ENCODE data around the gene TMEM131. TPM values are rescaled to one million over a fixed set of nuclear protein-coding genes. Genes with fewer than 3 reads are reported as not detected.
"Not testable (repeated sequence)": the region's sequence is repeated elsewhere in the genome, so short reads cannot be mapped to it uniquely, and the experiment has no call there.

Gene TMEM131
- total RNA-seq, 2 donors from 2014 or later, result 29.0 to 31.7 TPM

DNA sequence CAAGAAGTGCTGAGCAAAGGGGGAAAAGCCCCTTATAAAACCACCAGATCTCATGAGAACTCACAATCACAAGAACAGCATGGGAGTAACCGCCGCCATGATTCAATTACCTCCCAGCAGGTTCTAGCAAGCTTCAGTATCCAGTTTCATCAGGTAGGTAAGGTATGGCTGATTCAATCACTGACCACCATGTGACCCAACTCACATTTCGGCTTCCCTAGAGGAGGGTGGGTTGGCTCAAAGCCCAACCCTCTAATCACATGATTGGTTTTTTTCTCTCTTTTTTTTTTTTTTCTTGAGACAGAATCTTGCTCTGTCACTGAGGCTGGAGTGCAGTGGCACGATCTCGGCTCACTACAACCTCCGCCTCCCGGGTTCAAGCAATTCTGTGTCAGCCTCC, 78.1 kb downstream of the TMEM131 start:
- H3K9me3 Mint-ChIP-seq; DNase-seq (ENCODE audit: low spot score in 2 of 2); H3K27ac Mint-ChIP-seq; ATAC-seq: not testable (repeated sequence)
- H3K36me3 Mint-ChIP-seq, result peaks cover 37 to 40% of the 10 kb centered on the region in 2 donors

DNA sequence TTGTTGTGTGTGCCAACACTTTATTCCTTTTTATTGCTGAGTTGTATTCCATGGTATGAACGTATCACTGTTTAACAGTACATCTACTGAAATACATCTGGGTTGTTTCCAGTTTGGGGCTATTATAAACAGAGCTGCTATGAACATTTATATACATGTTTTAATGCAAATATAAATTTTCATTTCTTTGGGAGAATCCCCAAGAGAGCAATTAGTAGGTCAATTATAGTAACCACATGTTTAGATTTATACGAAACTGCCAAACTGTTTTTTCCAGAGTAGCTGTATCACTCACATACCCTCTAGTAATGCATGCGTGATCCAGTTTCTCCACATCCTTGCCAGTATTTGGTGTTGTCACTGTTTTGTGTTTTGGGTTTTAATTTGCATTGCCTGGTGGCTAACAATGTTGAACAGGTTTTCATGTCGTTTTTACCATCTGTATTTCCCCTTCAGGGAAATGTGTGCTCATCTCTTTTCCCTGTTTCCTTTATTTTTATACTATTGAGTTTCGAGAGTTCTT, 81.0 kb downstream of the TMEM131 start:
- Mint-ChIP-seq H3K27ac (no peak overlapping the region), H3K36me3 (peaks cover 11 to 20% of the 10 kb centered on the region in 2 donors), H3K9me3 (peaks cover 0 to 3% of the 10 kb centered on the region in 2 donors)
- no peak for ATAC-seq
- no peak for DNase-seq (ENCODE audit: low spot score in 2 of 2)

DNA sequence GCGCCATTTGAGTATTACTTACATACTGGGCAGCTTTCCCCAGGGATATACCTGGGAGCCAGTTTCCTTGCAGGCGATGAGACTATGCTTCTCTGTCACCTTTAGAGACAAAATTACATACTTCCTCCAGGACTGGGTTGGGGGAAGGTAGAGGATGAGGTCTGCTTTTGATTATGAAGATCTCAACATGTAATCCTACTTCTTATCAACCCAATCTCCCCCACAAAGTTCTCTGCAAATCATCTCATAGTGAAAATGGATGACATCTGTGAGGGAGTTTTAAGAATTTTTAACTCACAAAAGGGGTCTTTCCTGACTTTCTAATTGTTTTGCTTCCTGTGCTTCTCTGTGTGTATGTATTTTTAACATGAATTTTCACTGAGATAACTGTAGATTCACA, 81.9 kb downstream of the TMEM131 start:
- ATAC-seq (no peak), DNase-seq (ENCODE audit: low spot score in 2 of 2) (no peak)
- H3K9me3 Mint-ChIP-seq, result peaks cover 0 to 3% of the 10 kb centered on the region in 2 donors
- peaks cover 7 to 15% of the 10 kb centered on the region in 2 donors for H3K36me3 Mint-ChIP-seq
- no peak overlapping the region for H3K27ac Mint-ChIP-seq

DNA sequence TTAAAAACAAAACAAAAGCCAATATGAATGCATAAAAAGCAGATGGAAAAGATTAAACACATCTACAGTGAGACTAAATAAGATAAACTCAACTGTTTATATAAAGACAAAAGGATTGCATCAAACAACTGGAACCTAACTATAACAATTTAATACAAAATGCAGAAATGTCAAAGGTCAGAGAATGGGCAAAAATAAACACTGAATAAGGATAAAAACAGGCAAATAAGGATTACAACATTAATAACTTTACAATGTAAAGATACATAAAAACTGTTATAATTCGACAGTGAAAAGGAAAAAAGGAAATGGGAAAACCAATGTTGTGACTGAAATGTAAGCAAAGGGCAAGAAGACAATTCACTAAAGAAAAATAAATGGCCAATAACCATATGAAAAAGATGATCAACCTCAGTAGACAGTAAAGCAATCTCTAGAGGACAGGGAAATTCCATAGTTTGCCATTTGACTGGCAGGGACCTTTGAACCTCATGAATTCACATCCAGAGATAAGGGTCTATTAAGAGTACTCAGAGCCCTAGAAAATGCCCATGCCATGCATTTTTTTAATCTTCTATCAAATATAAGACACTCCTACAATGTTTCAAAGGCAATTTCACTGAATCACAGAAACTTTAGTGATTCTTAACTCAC, 83.7 kb downstream of the TMEM131 start:
- Mint-ChIP-seq H3K9me3 (no peaks in the 10 kb centered on the region), H3K27ac (no peak overlapping the region), H3K36me3 (peaks cover 5 to 7% of the 10 kb centered on the region in 2 donors)
- DNase-seq (ENCODE audit: low spot score in 2 of 2), result no peak
- peak in 1 of 2 donors; percentile 36 for ATAC-seq

DNA sequence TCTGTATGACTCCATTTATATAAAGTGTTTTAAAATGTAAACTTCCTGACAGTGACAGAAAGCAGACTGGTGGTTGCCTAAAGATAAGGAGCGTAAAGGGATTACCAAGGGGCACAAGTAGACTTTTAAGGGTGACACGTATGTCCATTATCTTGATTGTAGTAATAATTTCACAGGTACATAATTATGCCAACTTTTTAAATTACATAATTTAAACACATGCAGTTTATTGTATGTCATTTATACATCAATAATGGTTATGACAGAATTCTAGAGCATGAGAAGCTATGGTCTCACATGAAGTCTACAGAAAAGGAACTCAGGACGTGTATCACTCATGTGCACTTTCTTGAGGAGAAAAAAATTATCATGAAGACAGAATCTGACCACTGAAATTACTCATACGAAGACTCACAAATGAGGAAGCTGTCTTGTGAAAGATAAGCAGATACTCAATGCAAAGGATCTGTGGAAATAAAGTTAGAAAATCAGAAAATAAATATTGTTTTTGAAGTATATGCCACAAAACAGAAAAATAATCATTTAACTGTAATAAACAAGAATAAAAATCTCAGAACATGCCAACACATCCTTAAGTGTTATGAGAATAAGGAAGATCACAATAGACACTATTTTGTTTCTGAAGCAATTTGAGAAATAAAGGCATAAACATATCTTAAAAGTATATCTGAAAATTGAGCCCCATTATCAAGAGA, 84.4 kb downstream of the TMEM131 start:
- ATAC-seq (peak in 1 of 2 donors; percentile 74), DNase-seq (ENCODE audit: low spot score in 2 of 2) (no peak)

DNA sequence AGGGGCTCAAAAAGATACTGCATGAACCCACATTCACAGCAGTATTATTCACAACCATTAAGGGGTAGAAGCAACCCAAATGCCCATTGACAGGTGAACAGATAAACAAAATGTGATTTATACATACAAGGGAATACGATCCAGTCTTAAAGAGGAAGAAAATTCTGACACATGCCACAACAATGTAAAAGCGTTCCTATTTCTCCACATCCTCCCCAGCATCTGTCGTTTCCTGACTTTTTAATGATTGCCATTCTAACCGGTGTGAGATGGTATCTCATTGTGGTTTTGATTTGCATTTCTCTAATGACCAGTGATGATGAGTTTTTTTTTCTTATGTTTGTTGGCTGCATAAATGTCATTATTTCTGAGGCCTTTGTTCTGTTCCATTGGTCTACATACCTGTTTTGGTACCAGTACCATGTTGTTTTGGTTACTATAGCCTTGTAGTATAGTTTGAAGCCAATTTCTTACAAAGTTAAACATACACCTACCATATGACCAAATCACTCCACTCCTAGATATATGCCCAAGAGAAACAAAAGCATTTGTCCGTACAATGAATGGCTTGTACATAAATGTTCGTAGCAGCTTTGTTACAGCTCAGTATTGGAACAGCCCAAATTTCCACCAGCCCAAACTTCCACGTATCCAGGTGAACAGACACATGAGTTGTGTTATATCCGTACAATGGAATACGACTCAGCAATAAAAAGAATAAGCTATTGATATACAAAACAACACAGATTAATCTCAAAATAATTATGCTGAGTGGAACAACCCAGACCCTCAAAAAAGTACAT, 85.1 kb downstream of the TMEM131 start:
- DNase-seq (ENCODE audit: low spot score in 2 of 2) (no peak), ATAC-seq (no peak)
- H3K9me3 Mint-ChIP-seq, result no peaks in the 10 kb centered on the region
- H3K36me3 Mint-ChIP-seq, result peaks cover 14 to 16% of the 10 kb centered on the region in 2 donors
- no peak overlapping the region for H3K27ac Mint-ChIP-seq

More for the DNA sequence above, 84.4 kb downstream of the TMEM131 start:
- Mint-ChIP-seq H3K36me3 (peaks cover 12 to 14% of the 10 kb centered on the region in 2 donors), H3K27ac (no peak overlapping the region), H3K9me3 (no peaks in the 10 kb centered on the region)

DNA sequence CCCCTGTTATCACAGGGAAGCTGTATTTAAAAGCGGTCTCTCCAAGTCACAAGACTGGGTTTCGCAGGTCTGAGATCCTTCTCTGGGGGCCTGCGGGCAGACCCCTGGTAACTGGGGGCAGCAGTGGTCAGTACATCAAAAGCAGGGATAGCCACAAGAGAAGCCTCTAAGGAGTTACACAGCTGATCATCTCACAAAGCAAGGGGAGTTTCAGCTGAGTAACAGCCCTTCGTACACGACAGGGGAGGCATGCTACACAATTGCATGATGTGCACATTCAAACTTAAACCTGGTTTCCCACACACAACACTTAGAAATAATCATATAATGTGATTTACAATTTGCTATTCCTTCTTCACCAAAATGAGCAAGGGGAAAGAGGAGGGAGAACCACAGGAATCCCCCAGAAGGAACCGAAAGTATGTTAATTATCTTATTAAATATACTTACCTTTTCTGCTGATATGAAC, 87.5 kb downstream of the TMEM131 start:
- no peaks in the 10 kb centered on the region for H3K9me3 Mint-ChIP-seq

DNA sequence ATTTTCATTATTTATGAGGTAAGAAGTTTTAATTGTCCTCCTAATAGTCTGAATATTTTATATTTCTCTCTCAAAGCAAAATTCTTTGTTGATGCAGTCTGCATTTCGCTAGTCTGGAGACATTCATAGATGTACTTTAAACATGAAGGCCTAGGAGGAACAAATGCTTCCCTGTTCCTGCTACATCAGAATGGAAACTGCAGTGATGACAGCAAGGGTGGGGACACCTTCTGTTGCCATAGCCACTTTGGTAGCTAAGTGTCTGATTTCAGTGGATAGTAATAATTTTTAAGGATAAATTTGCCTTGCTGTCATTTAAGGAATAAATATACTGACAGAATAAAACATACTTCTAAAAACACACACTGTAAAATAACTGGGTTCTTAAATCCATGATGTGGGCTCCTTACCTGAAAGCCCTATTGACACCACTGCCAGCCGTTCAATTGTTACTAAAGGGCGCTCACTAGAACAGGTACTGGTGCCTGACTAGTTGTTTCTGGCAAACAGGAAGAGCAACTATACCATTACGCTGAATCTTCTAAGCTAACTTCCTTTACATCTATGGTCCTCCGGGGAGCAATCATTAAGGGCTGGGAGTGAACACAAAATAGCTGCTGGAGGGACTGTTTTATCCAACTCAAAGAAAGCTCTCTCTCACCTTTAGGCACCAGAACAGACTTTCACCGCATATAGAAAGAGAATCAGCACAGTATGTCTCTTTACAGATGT, 88.2 kb downstream of the TMEM131 start:
- no peak overlapping the region for H3K27ac Mint-ChIP-seq
- DNase-seq (ENCODE audit: low spot score in 2 of 2), result no peak
- H3K36me3 Mint-ChIP-seq, result peaks cover 14 to 18% of the 10 kb centered on the region in 2 donors
- no peak for ATAC-seq
- H3K9me3 Mint-ChIP-seq, result no peaks in the 10 kb centered on the region

More for the DNA sequence above, 87.5 kb downstream of the TMEM131 start:
- Mint-ChIP-seq H3K27ac (no peak overlapping the region), H3K36me3 (peaks cover 14 to 20% of the 10 kb centered on the region in 2 donors)
- DNase-seq (ENCODE audit: low spot score in 2 of 2), result no peak
- no peak for ATAC-seq

DNA sequence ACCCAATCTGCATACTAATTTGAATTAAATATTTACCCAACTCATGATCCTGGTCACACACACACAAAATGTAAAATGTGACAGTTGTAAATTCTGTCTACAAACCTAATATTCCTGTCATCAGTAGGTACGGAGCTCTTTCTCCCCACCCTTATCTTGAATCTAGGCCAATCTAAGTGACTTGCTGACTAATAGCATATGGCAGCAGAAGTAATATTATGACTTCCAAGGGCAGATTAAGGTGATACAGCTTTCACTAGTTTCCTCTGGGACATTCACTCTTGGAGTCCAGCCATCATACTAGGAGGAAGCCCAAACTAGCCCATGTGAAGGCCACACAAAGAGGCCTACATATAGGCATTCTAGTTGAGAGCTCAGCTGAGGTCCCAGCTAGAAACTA, 89.4 kb downstream of the TMEM131 start:
- ATAC-seq, result no peak
- Mint-ChIP-seq H3K36me3 (peaks cover 14 to 18% of the 10 kb centered on the region in 2 donors), H3K9me3 (no peaks in the 10 kb centered on the region), H3K27ac (no peak overlapping the region)
- no peak for DNase-seq (ENCODE audit: low spot score in 2 of 2)

DNA sequence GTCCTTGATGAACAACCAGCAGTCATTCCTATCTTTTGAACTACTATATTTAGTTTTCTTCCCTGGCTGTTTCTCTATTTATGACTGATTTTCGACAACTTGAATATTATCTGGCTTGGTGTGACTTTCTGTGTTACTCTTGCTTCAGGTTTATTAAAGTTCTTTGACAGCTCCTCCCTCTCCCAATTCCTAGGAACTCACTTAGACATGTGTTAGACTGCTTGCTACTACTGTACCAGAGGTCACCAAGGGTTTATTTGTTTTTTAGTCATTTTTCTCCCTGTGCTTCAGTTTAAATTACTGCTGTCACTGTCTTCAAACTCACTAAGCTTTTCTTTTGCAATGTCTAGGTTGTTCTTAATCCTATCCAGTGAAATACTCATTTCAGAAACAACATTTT, 90.5 kb downstream of the TMEM131 start:
- Mint-ChIP-seq H3K36me3 (peaks cover 14 to 18% of the 10 kb centered on the region in 2 donors), H3K9me3 (no peaks in the 10 kb centered on the region), H3K27ac (no peak overlapping the region)
- ATAC-seq (no peak), DNase-seq (ENCODE audit: low spot score in 2 of 2) (no peak)

DNA sequence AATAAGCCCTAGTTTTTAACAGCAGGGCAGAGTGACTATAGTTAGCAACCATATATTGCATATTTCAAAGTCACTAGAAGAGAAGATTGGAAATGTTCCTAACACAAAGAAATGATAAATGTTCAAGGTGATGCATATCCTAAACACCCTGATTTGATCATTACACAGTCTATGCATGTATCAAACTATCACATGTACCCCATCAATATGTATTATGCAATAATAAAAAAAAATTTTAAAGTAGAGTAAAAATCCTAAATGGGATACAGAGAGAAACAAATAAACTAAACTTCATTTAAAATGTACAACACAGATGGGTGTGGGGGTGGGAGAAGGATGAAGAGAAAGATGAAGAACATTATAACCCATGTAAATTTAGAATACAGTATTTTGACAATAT, 93.9 kb downstream of the TMEM131 start:
- Mint-ChIP-seq H3K36me3 (peaks cover 5 to 21% of the 10 kb centered on the region in 2 donors), H3K9me3 (no peaks in the 10 kb centered on the region), H3K27ac (no peak overlapping the region)
- no peak for ATAC-seq
- DNase-seq (ENCODE audit: low spot score in 2 of 2), result no peak

DNA sequence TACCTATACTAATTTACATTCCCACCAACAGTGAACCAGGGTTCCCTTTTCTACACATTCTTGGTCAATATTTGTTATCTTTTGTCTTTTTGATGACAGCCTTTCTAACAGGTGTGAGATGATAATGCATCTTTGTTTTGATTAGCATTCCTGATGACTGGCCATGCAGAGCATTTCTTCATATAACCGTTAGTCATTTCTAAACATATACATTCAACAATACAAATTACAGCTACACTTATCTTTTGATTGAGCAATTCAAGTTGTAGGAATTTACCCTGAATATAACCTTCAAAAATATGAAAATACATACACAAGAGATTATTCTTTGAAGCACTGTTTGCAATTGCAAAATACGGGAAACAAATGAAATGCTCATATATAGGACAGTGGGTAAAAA, 94.9 kb downstream of the TMEM131 start:
- peaks cover 7 to 22% of the 10 kb centered on the region in 2 donors for H3K36me3 Mint-ChIP-seq
- peaks cover 5 to 6% of the 10 kb centered on the region in 2 donors for H3K9me3 Mint-ChIP-seq
- H3K27ac Mint-ChIP-seq, result no peak overlapping the region
- no peak for DNase-seq (ENCODE audit: low spot score in 2 of 2)
- ATAC-seq, result no peak

DNA sequence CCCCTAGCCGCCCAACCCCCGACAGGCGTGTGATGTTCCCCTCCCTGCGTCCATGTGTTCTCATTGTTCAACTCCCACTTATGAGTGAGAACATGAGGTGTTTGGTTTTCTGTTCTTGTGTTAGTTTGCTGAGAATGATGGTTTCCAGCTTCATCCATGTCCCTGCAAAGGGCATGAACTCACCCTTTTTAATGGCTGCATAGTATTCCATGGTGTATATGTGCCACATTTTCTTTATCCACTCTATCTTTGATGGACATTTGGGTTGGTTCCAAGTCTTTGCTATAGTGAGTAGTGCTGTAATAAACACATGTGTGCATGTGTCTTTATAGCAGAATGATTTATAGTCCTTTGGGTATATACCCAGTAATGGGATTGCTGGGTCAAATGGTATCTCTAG, 102.7 kb downstream of the TMEM131 start:
- Mint-ChIP-seq H3K9me3 (peaks cover 12 to 16% of the 10 kb centered on the region in 2 donors), H3K36me3 (peaks cover 17 to 36% of the 10 kb centered on the region in 2 donors)
- not testable (repeated sequence) for H3K27ac Mint-ChIP-seq; DNase-seq (ENCODE audit: low spot score in 2 of 2); ATAC-seq

DNA sequence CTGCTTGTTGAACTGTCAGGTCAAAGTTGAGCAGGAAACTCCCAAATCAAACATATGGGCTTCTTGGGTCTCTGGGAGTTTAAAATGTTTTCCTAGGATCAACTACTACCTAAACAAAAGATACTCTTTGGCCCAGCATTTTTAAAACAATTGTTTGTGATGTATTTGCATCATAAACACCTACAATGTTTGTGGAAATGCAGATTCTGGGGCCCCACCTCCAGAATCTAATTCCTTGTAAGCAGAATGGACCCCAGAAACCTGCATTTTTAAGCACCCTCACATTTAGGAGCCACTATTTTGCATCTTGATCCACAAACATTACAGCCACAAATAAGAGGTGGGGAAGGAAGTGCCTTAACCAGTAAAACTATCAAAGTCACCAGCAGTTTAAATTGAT, 104.1 kb downstream of the TMEM131 start:
- no peak for ATAC-seq
- Mint-ChIP-seq H3K27ac (no peak overlapping the region), H3K9me3 (peaks cover 12 to 16% of the 10 kb centered on the region in 2 donors), H3K36me3 (peaks cover 31 to 42% of the 10 kb centered on the region in 2 donors)
- no peak for DNase-seq (ENCODE audit: low spot score in 2 of 2)

DNA sequence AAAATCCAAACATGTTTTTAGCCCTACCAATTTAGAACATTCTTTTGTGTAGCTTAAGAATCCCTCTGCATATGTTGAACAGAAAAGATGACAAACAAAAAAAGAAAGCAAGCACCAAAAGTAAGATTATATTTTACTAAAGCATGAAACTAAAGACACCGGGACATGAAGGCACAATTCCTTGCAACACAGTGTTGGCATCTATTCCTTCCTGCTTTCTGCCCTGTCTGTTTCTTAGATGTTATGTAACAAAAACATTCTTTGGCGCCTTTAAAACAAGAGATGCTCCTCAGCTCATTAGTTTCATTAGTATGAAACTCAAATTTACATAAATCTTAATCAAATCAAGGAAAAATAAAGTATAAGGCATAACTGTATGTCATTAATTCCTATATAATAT, 106.6 kb downstream of the TMEM131 start:
- Mint-ChIP-seq H3K27ac (no peak overlapping the region), H3K36me3 (peaks cover 34 to 54% of the 10 kb centered on the region in 2 donors), H3K9me3 (peaks cover 8 to 9% of the 10 kb centered on the region in 2 donors)
- ATAC-seq (no peak), DNase-seq (ENCODE audit: low spot score in 2 of 2) (no peak)

DNA sequence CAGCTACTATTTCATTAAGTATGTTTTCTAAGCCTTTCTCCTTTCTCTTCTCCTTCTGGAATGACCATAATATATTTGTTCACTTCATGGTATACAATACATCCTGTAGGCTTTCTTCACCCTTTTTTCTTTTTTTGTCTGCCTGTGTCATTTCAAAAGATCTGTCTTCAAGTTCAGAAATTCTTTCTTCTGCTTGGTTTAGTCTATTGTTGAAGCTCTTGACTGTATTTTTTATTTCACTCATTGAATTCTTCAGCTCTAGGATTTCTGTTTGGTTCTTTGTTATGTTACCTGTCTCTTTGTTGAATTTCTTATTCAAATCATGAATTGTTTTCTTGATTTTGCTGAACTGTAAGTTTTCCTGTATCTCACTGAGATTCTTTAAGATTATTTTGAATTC, 109.9 kb downstream of the TMEM131 start:
- no peak for DNase-seq (ENCODE audit: low spot score in 2 of 2)
- ATAC-seq, result no peak
- no peak overlapping the region for H3K27ac Mint-ChIP-seq
- peaks cover 34 to 54% of the 10 kb centered on the region in 2 donors for H3K36me3 Mint-ChIP-seq
- peaks cover 8 to 9% of the 10 kb centered on the region in 2 donors for H3K9me3 Mint-ChIP-seq
